ENCODE measurements around the gene FGD6. TPM values are rescaled to one million over a fixed set of nuclear protein-coding genes. Genes with fewer than 3 reads are reported as not detected.
"Not testable (repeated sequence)": the region's sequence is repeated elsewhere in the genome, so short reads cannot be mapped to it uniquely, and the experiment has no call there.

Gene FGD6
- total RNA-seq, 2 donors from 2014 or later, result 15.8 to 19.1 TPM

GRCh38 chr12:95104919-95105452, 112.3 kb downstream of the FGD6 start:
- Histone ChIP-seq H3K4me1 (no peaks in the 10 kb centered on the region), H3K36me3 (replicated peaks in 1 of 2; ENCODE audit: insufficient read depth in 1 of 2, low read depth in 2 of 2) (peaks cover 0 to 6% of the 10 kb centered on the region in 2 donors), H3K27me3 (no peaks in the 10 kb centered on the region), H3K27ac (no peak overlapping the region), H3K4me3 (no peak overlapping the region), H3K9me3 (no peaks in the 10 kb centered on the region)
- ATAC-seq, result no peak
- no peak for TF ChIP-seq POLR2A (IDR thresholded peaks at IDR 0.05)
- no peak for TF ChIP-seq CTCF (IDR thresholded peaks at IDR 0.05)
- 98 to 100% methylated on average over 2 of the region's 2 CpGs for WGBS, 2 donors
- intact Hi-C loops (cut with DNase I), result no loop called here
- no peak for DNase-seq

GRCh38 chr12:95102916-95103671, 114.2 kb downstream of the FGD6 start:
- DNase-seq (no peak), ATAC-seq (no peak)
- TF ChIP-seq POLR2A (IDR thresholded peaks at IDR 0.05), result no peak
- TF ChIP-seq CTCF (IDR thresholded peaks at IDR 0.05), result no peak
- Histone ChIP-seq H3K27ac (no peak overlapping the region), H3K9me3 (no peaks in the 10 kb centered on the region), H3K4me3 (no peak overlapping the region), H3K4me1 (peaks cover 6% of the 10 kb centered on the region), H3K36me3 (replicated peaks in 1 of 2; ENCODE audit: insufficient read depth in 1 of 2, low read depth in 2 of 2) (peaks cover 0 to 6% of the 10 kb centered on the region in 2 donors), H3K27me3 (no peaks in the 10 kb centered on the region)
- WGBS, 2 donors, result 84 to 85% methylated on average over 8 of the region's 8 CpGs
- intact Hi-C loops (cut with DNase I), result no loop called here

- H3K27me3 ChIP-seq; ATAC-seq; H3K27ac ChIP-seq; H3K9me3 ChIP-seq; H3K4me3 ChIP-seq; DNase-seq; H3K36me3 ChIP-seq (replicated peaks in 1 of 2; ENCODE audit: insufficient read depth in 1 of 2, low read depth in 2 of 2); intact Hi-C loops (cut with DNase I): not testable (repeated sequence)
- WGBS, 2 donors, result 94 to 95% methylated on average over 5 of the region's 5 CpGs
- H3K4me1 ChIP-seq, result peaks cover 16% of the 10 kb centered on the region
Measured at GRCh38 chr12:95101957-95102356, 115.3 kb downstream of the FGD6 start.

- Histone ChIP-seq H3K27me3 (no peaks in the 10 kb centered on the region), H3K9me3 (no peaks in the 10 kb centered on the region), H3K36me3 (replicated peaks in 1 of 2; ENCODE audit: insufficient read depth in 1 of 2, low read depth in 2 of 2) (peaks cover 0 to 4% of the 10 kb centered on the region in 2 donors), H3K4me1 (peaks cover 26% of the 10 kb centered on the region), H3K4me3 (no peak overlapping the region), H3K27ac (no peak overlapping the region)
- 65 to 76% methylated on average over 11 of the region's 11 CpGs for WGBS, 2 donors
- no peak for DNase-seq
- no peak for ATAC-seq
- TF ChIP-seq POLR2A (IDR thresholded peaks at IDR 0.05) (no peak), CTCF (IDR thresholded peaks at IDR 0.05) (no peak)
- intact Hi-C loops (cut with DNase I), result no loop called here
Measured at GRCh38 chr12:95100264-95101190, 116.7 kb downstream of the FGD6 start.

GRCh38 chr12:95099270-95099790, 117.9 kb downstream of the FGD6 start:
- ATAC-seq, result no peak
- no peaks in the 10 kb centered on the region for H3K27me3 ChIP-seq
- no peaks in the 10 kb centered on the region for H3K9me3 ChIP-seq
- no peak for TF ChIP-seq POLR2A (IDR thresholded peaks at IDR 0.05)
- intact Hi-C loops (cut with DNase I), result no loop called here
- no peak overlapping the region for H3K4me3 ChIP-seq
- DNase-seq, result no peak
- H3K27ac ChIP-seq, result no peak overlapping the region
- H3K36me3 ChIP-seq (replicated peaks in 1 of 2; ENCODE audit: insufficient read depth in 1 of 2, low read depth in 2 of 2), result peaks cover 0 to 3% of the 10 kb centered on the region in 2 donors
- WGBS, 2 donors, result 95 to 99% methylated on average over 4 of the region's 4 CpGs
- H3K4me1 ChIP-seq, result peaks cover 26% of the 10 kb centered on the region

Measured in body of pancreas (tissue), 4 donors.